Adrenal gland (tissue), 5 donors: ENCODE results near the gene ADGB.

Experiments used
- CTCF ChIP-seq, 6 experiments: fragments of 450-650 bp in 4 of 6; fragments of 200-600 bp in 2 of 6; sonication (generic) in 1 of 6; IDR thresholded peaks; 1 replicate in 5 of 6; 2 replicates in 1 of 6; pipeline versions ENCODE4 v1.5.1 to v1.8.0; 2016 to 2021; ENCODE audit warnings: antibody characterized with exemption in 6 of 6, mild to moderate bottlenecking in 2 of 6, moderate library complexity in 1 of 6
- POLR2A ChIP-seq, 2 donors: fragments of 450-650 bp; IDR thresholded peaks; one replicate each; pipeline ENCODE4 v1.6.1; 2017; ENCODE audit warnings: antibody characterized with exemption in 2 of 2, mild to moderate bottlenecking in 2 of 2, moderate library complexity in 1 of 2
- donor health status: DM: no; HTN: no; CAD: no.

DNA sequence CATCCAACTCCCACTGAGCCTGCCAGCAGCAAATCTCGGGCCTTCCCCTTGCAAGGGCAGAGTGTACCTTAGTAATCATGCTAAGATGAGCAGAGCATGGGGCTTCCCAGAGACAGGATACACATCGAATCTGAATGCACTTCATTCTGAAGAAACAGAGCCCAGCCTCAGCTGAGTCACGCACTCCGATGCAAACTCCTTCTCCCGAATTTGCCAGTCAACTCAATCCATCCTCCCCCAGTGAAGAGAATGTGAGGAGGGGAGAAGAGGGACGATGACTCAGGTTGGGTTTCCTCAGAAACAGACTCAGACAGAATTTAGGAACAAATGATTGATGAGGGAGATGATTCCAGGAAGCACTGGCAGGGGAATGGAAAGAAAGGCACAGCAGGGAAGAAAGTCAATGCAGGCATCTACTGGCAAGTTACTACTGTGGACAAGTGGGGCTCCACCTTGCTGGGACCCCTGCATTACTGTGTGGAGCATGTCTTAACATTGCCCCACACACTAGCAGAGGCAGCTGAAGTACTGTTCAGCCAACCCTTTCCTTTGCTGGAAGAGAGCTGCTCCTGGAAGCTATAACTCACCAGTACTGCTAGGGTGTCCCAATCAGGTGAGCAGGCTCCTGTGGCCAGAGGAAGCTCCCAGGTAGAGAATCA lies 251.6 kb downstream of the ADGB start:
- TF ChIP-seq CTCF (IDR thresholded peaks at IDR 0.05) (no peak), POLR2A (IDR thresholded peaks at IDR 0.05) (no peak)
